ENCODE results near the gene NABP2. TPM values are rescaled to one million over a fixed set of nuclear protein-coding genes. Genes with fewer than 3 reads are reported as not detected.

Gene NABP2
- total and polyA plus RNA-seq, 10 of the 15 experiments (the other 5 are each of a cell fraction or from before 2014, with no cell fraction given) = 20.7 to 97.9 (median 60.9) TPM

DNA sequence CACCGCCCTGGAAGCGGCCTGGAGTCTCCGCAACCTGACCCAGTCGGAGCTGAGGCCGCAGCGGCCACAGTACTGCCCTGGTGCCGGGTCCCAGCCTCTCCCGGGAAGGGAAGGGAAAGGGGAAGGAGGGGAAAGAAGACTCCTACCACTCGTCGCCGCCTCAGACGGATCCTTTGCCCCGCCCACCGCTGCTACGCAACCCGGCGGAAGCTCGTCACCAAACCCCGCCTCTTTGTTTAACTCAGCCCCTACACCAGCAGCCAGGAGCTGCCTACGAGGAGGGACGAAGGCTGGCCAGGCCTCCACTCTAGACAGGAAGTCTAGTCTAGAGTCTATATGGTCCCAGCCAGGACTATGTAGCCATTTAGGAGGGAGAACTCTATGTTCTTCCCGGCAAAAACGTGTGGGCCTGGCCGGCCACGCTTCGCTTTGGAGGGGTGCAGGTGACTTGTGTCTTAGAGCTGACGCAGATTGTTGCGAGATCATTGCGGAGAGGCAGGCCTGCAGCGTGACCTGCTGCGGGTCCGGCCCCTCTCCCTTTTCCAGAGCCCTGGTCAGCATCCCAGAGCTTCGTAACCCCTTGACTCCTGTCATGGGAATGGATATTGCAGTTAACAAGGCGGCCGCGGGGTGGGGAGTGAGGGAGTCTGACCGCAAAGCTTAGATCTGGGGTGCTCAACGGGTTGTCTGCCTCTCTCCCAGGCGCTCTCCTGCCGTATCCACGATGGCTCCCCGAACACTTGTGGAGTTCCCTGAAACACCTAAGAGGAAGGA, 2.2 kb upstream of the NABP2 start, which contains the start of gene RNF41 (continued):
- TF ChIP-seq, protein P1, sequence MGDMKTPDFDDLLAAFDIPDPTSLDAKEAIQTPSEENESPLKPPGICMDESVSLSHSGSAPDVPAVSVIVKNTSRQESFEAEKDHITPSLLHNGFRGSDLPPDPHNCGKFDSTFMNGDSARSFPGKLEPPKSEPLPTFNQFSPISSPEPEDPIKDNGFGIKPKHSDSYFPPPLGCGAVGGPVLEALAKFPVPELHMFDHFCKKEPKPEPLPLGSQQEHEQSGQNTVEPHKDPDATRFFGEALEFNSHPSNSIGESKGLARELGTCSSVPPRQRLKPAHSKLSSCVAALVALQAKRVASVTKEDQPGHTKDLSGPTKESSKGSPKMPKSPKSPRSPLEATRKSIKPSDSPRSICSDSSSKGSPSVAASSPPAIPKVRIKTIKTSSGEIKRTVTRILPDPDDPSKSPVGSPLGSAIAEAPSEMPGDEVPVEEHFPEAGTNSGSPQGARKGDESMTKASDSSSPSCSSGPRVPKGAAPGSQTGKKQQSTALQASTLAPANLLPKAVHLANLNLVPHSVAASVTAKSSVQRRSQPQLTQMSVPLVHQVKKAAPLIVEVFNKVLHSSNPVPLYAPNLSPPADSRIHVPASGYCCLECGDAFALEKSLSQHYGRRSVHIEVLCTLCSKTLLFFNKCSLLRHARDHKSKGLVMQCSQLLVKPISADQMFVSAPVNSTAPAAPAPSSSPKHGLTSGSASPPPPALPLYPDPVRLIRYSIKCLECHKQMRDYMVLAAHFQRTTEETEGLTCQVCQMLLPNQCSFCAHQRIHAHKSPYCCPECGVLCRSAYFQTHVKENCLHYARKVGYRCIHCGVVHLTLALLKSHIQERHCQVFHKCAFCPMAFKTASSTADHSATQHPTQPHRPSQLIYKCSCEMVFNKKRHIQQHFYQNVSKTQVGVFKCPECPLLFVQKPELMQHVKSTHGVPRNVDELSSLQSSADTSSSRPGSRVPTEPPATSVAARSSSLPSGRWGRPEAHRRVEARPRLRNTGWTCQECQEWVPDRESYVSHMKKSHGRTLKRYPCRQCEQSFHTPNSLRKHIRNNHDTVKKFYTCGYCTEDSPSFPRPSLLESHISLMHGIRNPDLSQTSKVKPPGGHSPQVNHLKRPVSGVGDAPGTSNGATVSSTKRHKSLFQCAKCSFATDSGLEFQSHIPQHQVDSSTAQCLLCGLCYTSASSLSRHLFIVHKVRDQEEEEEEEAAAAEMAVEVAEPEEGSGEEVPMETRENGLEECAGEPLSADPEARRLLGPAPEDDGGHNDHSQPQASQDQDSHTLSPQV (IDR thresholded peaks at IDR 0.05) = no peak
- TF ChIP-seq, protein P2, sequence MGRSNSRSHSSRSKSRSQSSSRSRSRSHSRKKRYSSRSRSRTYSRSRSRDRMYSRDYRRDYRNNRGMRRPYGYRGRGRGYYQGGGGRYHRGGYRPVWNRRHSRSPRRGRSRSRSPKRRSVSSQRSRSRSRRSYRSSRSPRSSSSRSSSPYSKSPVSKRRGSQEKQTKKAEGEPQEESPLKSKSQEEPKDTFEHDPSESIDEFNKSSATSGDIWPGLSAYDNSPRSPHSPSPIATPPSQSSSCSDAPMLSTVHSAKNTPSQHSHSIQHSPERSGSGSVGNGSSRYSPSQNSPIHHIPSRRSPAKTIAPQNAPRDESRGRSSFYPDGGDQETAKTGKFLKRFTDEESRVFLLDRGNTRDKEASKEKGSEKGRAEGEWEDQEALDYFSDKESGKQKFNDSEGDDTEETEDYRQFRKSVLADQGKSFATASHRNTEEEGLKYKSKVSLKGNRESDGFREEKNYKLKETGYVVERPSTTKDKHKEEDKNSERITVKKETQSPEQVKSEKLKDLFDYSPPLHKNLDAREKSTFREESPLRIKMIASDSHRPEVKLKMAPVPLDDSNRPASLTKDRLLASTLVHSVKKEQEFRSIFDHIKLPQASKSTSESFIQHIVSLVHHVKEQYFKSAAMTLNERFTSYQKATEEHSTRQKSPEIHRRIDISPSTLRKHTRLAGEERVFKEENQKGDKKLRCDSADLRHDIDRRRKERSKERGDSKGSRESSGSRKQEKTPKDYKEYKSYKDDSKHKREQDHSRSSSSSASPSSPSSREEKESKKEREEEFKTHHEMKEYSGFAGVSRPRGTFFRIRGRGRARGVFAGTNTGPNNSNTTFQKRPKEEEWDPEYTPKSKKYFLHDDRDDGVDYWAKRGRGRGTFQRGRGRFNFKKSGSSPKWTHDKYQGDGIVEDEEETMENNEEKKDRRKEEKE (IDR thresholded peaks at IDR 0.05) = no peak
- TF ChIP-seq, protein P3, sequence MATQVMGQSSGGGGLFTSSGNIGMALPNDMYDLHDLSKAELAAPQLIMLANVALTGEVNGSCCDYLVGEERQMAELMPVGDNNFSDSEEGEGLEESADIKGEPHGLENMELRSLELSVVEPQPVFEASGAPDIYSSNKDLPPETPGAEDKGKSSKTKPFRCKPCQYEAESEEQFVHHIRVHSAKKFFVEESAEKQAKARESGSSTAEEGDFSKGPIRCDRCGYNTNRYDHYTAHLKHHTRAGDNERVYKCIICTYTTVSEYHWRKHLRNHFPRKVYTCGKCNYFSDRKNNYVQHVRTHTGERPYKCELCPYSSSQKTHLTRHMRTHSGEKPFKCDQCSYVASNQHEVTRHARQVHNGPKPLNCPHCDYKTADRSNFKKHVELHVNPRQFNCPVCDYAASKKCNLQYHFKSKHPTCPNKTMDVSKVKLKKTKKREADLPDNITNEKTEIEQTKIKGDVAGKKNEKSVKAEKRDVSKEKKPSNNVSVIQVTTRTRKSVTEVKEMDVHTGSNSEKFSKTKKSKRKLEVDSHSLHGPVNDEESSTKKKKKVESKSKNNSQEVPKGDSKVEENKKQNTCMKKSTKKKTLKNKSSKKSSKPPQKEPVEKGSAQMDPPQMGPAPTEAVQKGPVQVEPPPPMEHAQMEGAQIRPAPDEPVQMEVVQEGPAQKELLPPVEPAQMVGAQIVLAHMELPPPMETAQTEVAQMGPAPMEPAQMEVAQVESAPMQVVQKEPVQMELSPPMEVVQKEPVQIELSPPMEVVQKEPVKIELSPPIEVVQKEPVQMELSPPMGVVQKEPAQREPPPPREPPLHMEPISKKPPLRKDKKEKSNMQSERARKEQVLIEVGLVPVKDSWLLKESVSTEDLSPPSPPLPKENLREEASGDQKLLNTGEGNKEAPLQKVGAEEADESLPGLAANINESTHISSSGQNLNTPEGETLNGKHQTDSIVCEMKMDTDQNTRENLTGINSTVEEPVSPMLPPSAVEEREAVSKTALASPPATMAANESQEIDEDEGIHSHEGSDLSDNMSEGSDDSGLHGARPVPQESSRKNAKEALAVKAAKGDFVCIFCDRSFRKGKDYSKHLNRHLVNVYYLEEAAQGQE (IDR thresholded peaks at IDR 0.05; ENCODE audit: low read depth, low read length) = no peak
- TF ChIP-seq TCF3 (IDR thresholded peaks at IDR 0.05; ENCODE audit: borderline replicate concordance, insufficient read depth, low read depth, low read length) = no peak
- no peak for TF ChIP-seq ZNF274 (IDR thresholded peaks at IDR 0.05; ENCODE audit: insufficient read depth, insufficient read length)
- TF ChIP-seq NR2C1 (IDR thresholded peaks at IDR 0.05) = no peak
- TF ChIP-seq, protein P4, sequence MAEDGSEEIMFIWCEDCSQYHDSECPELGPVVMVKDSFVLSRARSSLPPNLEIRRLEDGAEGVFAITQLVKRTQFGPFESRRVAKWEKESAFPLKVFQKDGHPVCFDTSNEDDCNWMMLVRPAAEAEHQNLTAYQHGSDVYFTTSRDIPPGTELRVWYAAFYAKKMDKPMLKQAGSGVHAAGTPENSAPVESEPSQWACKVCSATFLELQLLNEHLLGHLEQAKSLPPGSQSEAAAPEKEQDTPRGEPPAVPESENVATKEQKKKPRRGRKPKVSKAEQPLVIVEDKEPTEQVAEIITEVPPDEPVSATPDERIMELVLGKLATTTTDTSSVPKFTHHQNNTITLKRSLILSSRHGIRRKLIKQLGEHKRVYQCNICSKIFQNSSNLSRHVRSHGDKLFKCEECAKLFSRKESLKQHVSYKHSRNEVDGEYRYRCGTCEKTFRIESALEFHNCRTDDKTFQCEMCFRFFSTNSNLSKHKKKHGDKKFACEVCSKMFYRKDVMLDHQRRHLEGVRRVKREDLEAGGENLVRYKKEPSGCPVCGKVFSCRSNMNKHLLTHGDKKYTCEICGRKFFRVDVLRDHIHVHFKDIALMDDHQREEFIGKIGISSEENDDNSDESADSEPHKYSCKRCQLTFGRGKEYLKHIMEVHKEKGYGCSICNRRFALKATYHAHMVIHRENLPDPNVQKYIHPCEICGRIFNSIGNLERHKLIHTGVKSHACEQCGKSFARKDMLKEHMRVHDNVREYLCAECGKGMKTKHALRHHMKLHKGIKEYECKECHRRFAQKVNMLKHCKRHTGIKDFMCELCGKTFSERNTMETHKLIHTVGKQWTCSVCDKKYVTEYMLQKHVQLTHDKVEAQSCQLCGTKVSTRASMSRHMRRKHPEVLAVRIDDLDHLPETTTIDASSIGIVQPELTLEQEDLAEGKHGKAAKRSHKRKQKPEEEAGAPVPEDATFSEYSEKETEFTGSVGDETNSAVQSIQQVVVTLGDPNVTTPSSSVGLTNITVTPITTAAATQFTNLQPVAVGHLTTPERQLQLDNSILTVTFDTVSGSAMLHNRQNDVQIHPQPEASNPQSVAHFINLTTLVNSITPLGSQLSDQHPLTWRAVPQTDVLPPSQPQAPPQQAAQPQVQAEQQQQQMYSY (CRISPR knock-in tag; IDR thresholded peaks at IDR 0.05) = no peak
- TF ChIP-seq CBX5 (IDR thresholded peaks at IDR 0.05; ENCODE audit: low read depth) = no peak
- no peak for TF ChIP-seq HDGF (IDR thresholded peaks at IDR 0.05)
- TF ChIP-seq, protein P5, sequence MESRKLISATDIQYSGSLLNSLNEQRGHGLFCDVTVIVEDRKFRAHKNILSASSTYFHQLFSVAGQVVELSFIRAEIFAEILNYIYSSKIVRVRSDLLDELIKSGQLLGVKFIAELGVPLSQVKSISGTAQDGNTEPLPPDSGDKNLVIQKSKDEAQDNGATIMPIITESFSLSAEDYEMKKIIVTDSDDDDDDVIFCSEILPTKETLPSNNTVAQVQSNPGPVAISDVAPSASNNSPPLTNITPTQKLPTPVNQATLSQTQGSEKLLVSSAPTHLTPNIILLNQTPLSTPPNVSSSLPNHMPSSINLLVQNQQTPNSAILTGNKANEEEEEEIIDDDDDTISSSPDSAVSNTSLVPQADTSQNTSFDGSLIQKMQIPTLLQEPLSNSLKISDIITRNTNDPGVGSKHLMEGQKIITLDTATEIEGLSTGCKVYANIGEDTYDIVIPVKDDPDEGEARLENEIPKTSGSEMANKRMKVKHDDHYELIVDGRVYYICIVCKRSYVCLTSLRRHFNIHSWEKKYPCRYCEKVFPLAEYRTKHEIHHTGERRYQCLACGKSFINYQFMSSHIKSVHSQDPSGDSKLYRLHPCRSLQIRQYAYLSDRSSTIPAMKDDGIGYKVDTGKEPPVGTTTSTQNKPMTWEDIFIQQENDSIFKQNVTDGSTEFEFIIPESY (IDR thresholded peaks at IDR 0.05) = no peak
- no peak for TF ChIP-seq JUNB (IDR thresholded peaks at IDR 0.05)
- TF ChIP-seq SMC3 (IDR thresholded peaks at IDR 0.05; ENCODE audit: borderline replicate concordance, low read length) = no peak

All from GM12878 (cell line).